Epithelial cell of proximal tubule (primary cell): Measurements from ENCODE around the gene LIPC. TPM values are rescaled to one million over a fixed set of nuclear protein-coding genes. Genes with fewer than 3 reads are reported as not detected.
"Not testable (repeated sequence)": the region's sequence is repeated elsewhere in the genome, so short reads cannot be mapped to it uniquely, and the experiment has no call there.

Experiments used
- DNase-seq: peaks from one replicate; pipeline ENCODE4 v3.0.0-alpha.2; 2011; ENCODE audit warnings: low read depth
- H3K4me3 ChIP-seq: 2 replicates; pipeline ENCODE4 v1.5.1; 2011; ENCODE audit warnings: low read depth, mild to moderate bottlenecking, low read length
- total RNA-seq: library from RNA; depleted of rRNA; stranded (reverse); fragments of >200 nt; gene quantifications from 2 replicates; pipeline ENCODE4 v1.2.3, GENCODE V29; 2015
- TF ChIP-seq, protein P1 (sequence below): conservative IDR thresholded peaks from 2 replicates; pipeline ENCODE4 v1.5.1; 2012; ENCODE audit warnings: low read depth, mild to moderate bottlenecking, low read length

LIPC gene
- total RNA-seq, 1 donor from 2014 or later = 12.9 TPM

DNA sequence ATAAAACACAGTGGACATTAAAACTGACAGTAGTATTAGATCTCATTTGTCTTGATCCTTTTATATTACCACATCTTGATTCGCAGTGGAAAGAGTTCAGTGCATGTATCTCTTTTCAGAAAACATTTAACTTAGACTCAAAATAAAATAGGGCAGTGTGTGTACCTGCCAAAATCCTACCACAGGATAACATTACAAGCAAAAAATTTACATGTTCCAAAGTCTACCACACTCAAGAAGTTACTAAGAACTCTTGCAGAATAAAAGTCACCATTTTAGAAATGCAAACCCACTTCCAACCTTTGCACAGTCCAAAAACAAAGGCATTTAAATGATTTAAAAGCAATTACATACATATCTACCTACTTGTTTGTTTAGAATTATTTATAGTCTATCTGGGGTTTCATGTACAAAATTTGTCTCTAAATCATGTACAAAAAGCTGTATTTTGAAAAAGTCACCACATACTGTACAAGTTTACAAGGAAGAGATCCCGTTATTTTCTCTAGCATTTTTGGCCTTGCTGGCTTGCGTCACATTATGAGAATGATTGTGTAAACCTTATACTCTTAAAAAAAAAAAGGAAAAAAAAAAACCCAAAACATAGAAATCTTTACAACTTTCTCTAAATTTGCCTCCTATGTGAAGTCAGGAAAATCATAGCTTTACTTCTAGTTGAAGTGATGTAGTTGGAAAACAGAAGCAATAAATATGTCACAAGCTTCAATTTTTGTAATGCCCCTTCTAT, 163.9 kb downstream of the LIPC start:
- TF ChIP-seq, protein P1, sequence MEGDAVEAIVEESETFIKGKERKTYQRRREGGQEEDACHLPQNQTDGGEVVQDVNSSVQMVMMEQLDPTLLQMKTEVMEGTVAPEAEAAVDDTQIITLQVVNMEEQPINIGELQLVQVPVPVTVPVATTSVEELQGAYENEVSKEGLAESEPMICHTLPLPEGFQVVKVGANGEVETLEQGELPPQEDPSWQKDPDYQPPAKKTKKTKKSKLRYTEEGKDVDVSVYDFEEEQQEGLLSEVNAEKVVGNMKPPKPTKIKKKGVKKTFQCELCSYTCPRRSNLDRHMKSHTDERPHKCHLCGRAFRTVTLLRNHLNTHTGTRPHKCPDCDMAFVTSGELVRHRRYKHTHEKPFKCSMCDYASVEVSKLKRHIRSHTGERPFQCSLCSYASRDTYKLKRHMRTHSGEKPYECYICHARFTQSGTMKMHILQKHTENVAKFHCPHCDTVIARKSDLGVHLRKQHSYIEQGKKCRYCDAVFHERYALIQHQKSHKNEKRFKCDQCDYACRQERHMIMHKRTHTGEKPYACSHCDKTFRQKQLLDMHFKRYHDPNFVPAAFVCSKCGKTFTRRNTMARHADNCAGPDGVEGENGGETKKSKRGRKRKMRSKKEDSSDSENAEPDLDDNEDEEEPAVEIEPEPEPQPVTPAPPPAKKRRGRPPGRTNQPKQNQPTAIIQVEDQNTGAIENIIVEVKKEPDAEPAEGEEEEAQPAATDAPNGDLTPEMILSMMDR = no peak
- DNase-seq = no peak
- no peak overlapping the region for H3K4me3 ChIP-seq

DNA sequence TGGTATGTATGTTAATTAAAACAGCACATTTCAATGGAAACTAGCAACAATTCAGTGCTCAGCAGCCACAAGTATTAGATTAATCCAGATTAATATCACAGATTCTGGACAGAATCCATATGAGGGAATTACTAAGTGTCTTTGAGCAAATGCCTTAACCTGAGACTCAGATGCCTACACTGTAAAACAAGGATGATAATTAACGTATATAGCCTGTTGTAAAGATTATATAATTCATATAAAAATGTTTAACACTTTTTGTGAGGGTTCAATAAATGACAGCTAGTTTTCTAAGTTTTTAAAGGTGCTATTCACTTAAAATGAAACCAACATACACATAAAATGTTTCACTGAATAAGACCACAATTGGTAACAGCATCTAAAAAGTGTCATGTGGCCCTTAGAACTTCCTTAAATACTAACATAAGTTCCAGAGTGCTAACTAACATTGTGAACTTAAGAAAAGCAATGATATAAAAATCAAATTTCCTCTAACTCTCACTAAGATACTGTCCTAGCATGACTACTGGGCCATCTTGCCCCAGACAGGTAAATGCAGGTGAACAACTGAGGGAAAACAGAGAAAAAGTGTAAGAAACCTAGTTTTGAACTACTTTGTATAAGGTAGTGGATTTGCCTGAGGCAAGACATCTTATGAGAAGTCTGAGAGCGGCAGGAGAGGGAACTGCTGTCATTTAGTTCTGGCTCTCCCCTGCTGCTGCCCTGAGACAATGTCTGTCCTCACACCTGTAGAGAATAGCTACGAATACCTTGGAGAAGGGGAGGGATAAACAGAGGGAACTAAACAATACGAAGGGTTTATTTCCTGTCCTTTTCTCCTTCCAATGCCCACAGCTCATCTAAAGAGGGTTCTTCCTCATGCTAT, 166.4 kb downstream of the LIPC start:
- no peak overlapping the region for H3K4me3 ChIP-seq
- TF ChIP-seq, protein P1 = no peak
- no peak for DNase-seq

DNA sequence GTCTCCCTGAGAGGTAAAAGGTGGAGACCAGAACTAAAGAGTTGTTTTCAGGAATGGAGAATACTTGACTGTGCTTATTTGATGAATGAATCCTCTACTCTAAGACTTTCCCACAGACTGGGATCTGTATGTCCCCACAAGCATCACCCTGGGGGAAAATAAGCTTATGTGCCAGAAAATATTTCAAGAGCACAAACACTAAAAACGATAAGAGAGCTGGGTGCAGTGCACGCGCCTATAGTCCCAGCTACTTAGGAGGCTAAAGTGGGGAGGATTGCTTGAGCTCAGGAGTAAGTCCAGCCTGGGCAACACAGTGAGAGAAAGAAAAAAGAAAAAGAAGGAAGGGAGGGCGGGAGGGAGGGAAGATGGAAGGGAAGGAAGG, 167.0 kb downstream of the LIPC start:
- TF ChIP-seq, protein P1 = no peak

DNA sequence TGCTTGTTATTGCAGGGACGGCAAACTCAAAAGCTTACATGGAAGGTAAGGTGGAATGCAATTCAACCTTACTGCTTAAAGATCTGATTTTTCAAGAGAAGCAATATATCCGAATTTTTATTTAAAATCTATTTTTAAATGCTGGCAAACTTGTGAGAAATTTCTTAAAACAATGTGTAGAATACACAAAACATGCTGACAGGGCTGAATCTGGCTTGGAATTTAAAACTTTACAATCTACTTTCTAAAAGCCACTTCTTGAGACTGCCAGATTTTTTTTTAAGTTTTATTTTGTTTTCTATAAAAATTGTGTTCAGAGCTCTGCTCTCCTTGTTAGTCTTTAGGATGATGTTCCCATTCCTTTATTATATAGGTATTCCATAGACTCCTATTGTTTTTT, 171.0 kb downstream of the LIPC start:
- no peak for DNase-seq
- TF ChIP-seq, protein P1 = no peak
- H3K4me3 ChIP-seq = no peak overlapping the region

More for the DNA sequence above, 167.0 kb downstream of the LIPC start:
- no peak for DNase-seq
- H3K4me3 ChIP-seq = no peak overlapping the region

DNA sequence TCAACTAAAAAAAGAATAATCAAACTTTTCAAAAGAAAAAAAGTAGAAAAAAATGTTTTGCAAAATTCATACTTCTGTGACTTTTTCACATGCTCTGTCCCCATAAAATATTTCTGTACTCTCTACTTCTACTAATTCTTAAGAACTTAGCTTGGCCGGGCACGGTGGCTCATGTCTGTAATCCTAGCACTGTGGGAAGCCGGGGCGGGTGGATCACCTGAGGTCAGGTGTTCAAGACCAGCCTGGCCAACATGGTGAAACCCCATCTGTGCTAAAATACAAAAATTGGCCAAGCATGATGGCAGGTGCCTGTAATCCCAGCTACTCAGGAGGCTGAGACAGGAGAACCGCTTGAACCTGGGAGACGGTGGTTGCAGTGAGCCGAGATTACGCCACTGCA, 172.1 kb downstream of the LIPC start:
- DNase-seq, H3K4me3 ChIP-seq: not testable (repeated sequence)

DNA sequence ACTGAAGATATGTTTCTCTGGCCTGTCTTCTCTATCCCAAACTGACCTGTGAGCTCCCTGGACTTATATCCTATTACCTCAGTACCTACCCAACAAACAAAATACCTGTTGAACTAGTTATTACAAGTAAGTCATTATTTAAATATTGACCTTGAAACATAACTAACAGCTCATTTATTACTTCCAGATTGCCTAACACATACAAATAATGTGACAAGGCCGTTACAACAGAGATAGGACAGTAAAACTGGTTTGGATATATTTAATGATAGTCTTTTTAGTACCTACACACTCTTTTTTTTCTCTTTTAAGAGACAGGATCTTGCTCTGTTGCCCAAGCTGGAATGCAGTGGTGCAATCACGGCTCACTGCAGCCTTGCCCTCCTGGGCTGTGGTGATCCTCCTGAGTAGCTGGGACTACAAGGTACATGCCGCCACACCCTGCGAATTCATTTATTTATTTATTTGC, 172.7 kb downstream of the LIPC start:
- TF ChIP-seq, protein P1 = no peak
- no peak for DNase-seq
- no peak overlapping the region for H3K4me3 ChIP-seq

DNA sequence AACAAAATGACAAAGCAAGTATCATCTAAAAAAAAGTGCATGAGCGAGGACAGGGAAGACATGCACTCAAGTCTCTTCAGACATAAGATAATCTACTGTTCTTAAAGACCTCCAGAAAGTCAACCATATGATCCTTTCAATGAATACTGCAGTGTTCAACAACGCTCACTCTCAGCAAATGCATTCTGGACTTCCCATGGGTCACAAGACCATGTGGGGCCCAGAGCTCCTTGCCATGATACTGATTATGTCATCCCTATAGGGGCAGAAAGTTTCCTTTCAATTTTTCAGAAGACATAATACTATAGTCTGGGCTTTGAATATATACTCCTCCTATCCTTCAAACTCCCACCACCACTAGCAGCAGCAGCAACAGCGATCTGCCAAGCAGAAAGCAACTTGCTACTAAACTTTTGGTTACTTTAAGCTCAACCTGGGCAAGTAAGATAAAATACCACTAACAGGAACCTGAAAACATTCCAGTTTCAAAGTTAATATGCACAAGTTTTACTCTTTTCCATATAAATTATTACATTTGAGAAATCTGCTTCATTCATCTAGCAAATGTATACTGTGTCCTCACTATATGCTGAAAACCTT, 174.2 kb downstream of the LIPC start:
- no peak for DNase-seq
- no peak overlapping the region for H3K4me3 ChIP-seq
- TF ChIP-seq, protein P1 = no peak
